ENCODE results near the gene MBD1. TPM values are rescaled to one million over a fixed set of nuclear protein-coding genes. Genes with fewer than 3 reads are reported as not detected.
"Not testable (repeated sequence)": the region's sequence is repeated elsewhere in the genome, so short reads cannot be mapped to it uniquely, and the experiment has no call there.

Gene MBD1
- total RNA-seq, 2 donors from 2014 or later: 65.4 to 121 TPM

DNA sequence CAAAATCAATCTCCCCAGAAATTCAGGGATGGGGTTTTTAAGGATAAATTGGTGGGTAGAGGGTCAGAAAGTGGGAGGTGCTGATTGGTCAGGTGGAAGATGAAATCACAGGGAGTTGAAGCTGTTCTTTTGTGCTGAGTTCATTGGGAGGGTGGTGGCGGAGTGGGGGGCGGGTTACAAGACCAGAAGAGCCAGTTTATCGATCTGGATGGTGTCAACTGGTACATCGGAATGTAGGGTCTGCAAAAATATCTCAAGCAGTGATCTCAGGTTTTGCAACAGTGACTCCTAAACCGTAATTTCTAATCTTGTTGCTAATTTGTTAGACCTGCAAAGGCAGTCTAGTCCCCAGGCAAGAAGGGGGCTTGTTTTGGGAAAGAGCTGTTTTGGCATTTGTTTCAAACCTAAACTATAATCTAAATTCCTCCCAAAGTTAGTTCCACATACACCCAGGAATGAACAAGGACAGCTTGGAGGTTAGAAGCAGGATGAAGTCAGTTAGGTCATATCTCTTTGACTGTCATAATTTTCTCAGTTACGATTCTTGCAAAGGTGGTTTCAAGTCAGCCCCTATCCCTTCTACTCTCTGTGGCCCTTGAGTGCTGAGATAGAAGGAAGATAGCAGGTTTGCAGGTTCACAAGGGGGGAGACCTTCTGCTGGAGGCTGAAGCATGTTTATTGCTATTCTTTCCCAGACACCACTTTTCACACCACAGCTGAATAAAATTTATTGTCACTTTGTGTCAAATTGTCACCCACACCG lies 18.5 kb upstream of the MBD1 start:
- intact Hi-C loops (cut with DNase I): no loop called here
- no peak for DNase-seq (ENCODE audit: low spot score)

DNA sequence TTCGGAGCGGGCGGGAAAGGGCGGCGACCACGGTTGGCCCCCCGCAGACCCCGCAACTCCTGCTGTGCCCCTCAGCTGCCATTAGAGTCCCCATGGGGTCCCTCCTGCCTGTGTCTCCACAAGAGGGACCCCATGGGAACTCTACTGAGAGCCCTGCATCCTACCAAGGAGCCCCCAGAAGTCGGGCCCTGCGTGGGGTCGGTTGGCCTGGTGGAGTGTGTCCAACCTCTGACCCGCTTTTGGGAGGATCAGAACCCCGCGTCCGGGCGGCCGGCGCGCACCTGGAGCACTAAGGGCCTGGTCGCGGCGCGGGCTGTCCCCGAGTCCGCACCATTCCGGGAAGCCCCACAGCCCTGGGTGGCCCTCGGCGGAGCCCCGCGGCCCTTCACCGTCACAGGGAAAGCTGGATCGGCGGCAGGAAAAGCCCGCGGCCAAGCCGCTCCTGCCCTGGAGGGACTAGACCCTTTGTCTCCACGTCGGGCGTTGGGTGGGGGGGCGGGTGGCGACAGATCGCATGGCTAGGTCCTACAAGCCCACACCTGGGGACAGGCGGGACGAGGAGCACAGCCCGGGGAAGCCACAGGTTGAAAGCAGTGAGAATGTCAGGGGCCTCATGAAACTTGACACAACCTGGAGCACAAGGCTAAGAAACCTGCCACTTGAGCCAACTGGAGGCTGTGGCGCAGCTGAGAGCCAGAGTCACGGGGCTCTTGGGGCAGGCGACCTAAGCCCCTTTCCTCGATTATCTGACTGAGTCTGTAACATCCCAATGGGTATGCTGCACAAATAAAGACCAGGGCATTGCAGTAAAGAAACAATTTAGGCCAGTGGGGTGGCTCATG lies 17.3 kb upstream of the MBD1 start:
- H3K36me3 ChIP-seq: no peaks in the 10 kb centered on the region
- TF ChIP-seq, protein P1, sequence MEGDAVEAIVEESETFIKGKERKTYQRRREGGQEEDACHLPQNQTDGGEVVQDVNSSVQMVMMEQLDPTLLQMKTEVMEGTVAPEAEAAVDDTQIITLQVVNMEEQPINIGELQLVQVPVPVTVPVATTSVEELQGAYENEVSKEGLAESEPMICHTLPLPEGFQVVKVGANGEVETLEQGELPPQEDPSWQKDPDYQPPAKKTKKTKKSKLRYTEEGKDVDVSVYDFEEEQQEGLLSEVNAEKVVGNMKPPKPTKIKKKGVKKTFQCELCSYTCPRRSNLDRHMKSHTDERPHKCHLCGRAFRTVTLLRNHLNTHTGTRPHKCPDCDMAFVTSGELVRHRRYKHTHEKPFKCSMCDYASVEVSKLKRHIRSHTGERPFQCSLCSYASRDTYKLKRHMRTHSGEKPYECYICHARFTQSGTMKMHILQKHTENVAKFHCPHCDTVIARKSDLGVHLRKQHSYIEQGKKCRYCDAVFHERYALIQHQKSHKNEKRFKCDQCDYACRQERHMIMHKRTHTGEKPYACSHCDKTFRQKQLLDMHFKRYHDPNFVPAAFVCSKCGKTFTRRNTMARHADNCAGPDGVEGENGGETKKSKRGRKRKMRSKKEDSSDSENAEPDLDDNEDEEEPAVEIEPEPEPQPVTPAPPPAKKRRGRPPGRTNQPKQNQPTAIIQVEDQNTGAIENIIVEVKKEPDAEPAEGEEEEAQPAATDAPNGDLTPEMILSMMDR (IDR thresholded peaks at IDR 0.05): no peak
- no peak for TF ChIP-seq POLR2AphosphoS5 (IDR thresholded peaks at IDR 0.05)
- TF ChIP-seq POLR2A (IDR thresholded peaks at IDR 0.05): no peak
- H3K9me3 ChIP-seq: no peaks in the 10 kb centered on the region
- no peak overlapping the region for H3K27ac ChIP-seq
- no peaks in the 10 kb centered on the region for H3K27me3 ChIP-seq (replicated peaks; ENCODE audit: insufficient read depth)
- no peak for DNase-seq (ENCODE audit: low spot score)
- H3K4me1 ChIP-seq (replicated peaks): no peaks in the 10 kb centered on the region
- peak overlapping the region; percentile 31 to 35 for H3K4me3 ChIP-seq
- intact Hi-C loops (cut with DNase I): no loop called here
- 31% methylated on average over 34 of the region's 49 CpGs for WGBS

More for the DNA sequence above, 18.5 kb upstream of the MBD1 start:
- H3K9me3 ChIP-seq: no peaks in the 10 kb centered on the region
- WGBS: 47% methylated on average over 7 of the region's 7 CpGs
- TF ChIP-seq, protein P1 (IDR thresholded peaks at IDR 0.05): no peak
- no peak for TF ChIP-seq POLR2A (IDR thresholded peaks at IDR 0.05)
- no peak for TF ChIP-seq POLR2AphosphoS5 (IDR thresholded peaks at IDR 0.05)
- H3K36me3 ChIP-seq: no peaks in the 10 kb centered on the region
- no peak overlapping the region for H3K27ac ChIP-seq
- H3K4me1 ChIP-seq (replicated peaks): no peaks in the 10 kb centered on the region
- no peaks in the 10 kb centered on the region for H3K27me3 ChIP-seq (replicated peaks; ENCODE audit: insufficient read depth)
- H3K4me3 ChIP-seq: no peak overlapping the region

DNA sequence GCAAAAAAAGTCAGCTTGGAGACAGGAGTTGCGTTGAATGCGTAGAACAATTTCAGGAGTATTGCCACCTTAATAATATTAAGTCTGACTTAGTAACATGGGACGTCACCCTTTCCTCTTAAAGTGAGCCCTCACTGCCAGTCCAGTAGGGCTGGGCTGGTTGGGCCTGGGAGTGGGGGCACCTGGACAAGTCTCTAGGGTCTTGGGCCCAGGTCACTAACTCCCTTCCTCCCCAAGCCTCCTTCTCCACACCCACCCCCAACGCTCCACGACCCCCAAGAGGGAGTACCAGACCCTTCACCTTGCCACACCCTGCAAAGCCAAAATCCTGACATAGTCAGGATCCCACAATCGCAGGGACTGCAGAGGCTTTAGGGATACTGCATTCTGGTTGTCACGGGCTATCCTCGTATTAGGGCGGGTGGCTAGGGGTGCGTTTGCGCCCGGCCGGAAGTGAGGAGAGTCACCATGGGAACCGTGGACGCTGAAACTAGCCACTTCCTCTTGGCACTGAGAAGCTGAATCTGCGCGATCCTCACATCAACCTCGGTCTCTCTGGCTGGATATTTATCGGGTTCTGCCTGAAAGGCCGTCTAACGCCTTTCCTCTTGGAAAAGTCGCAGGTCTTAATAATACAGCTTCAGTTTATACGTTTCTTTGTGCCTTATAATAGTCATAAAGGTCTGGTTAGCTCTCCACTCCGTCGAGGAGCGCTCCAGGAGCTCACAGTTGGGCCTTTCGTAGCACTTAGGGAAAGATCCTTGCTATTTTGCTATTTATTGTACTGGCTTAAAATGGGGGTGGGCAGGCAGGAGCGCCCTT lies 16.5 kb upstream of the MBD1 start:
- H3K4me3 ChIP-seq: peak overlapping the region; percentile 31 to 35
- H3K4me1 ChIP-seq (replicated peaks): no peaks in the 10 kb centered on the region
- no peak for DNase-seq (ENCODE audit: low spot score)
- no peaks in the 10 kb centered on the region for H3K9me3 ChIP-seq
- TF ChIP-seq POLR2A (IDR thresholded peaks at IDR 0.05): no peak
- TF ChIP-seq POLR2AphosphoS5 (IDR thresholded peaks at IDR 0.05): peak; percentile 40
- 11% methylated on average over 28 of the region's 28 CpGs for WGBS
- H3K27me3 ChIP-seq (replicated peaks; ENCODE audit: insufficient read depth): no peaks in the 10 kb centered on the region
- no peak overlapping the region for H3K27ac ChIP-seq
- intact Hi-C loops (cut with DNase I): no loop called here
- H3K36me3 ChIP-seq: no peaks in the 10 kb centered on the region

DNA sequence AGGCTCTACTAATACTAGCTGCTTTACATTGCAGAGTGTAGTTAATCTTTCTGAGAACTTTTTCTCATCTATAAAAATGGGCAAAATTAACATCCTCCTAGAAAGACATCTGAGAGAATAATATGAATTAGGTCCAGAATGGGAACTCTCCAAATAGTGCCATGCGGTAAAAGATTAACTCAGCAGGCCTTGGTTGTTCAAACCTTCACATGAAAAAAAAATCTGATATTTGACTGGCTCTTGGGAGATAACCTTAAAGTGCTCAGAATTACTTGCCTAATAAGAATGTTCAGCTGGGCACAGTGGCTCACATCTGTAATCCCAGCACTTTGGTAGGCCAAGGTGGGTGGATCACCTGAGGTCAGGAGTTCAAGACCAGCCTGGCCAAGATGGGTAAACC lies 11.7 kb upstream of the MBD1 start:
- no peaks in the 10 kb centered on the region for H3K9me3 ChIP-seq
- no peak overlapping the region for H3K27ac ChIP-seq
- DNase-seq (ENCODE audit: low spot score): no peak
- 87% methylated on average over 1 of the region's 1 CpG for WGBS
- H3K4me1 ChIP-seq (replicated peaks): no peaks in the 10 kb centered on the region
- TF ChIP-seq POLR2AphosphoS5 (IDR thresholded peaks at IDR 0.05) (no peak), POLR2A (IDR thresholded peaks at IDR 0.05) (no peak)
- TF ChIP-seq, protein P1 (IDR thresholded peaks at IDR 0.05): no peak
- no peaks in the 10 kb centered on the region for H3K36me3 ChIP-seq
- intact Hi-C loops (cut with DNase I): no loop called here
- no peaks in the 10 kb centered on the region for H3K27me3 ChIP-seq (replicated peaks; ENCODE audit: insufficient read depth)
- H3K4me3 ChIP-seq: no peak overlapping the region

DNA sequence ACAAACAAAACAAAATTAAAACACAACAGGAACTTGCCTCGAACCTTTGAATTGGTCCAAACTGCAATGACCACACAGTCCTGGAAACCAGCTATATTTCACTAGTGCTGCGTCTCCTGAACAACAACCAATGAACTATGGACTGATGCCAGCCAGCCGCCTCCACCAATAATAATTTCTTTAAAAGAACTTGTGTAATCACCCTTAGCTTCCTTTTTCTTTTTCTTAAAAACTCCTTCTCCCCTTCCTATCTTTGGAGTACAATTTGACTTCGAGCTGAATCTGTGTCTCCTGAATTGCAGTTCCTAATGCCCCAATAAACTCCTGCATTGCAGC lies 7.8 kb upstream of the MBD1 start:
- Histone ChIP-seq H3K4me1 (replicated peaks) (no peaks in the 10 kb centered on the region), H3K36me3 (no peaks in the 10 kb centered on the region), H3K27ac (no peak overlapping the region), H3K27me3 (replicated peaks; ENCODE audit: insufficient read depth) (no peaks in the 10 kb centered on the region), H3K9me3 (no peaks in the 10 kb centered on the region), H3K4me3 (no peak overlapping the region)
- intact Hi-C loops (cut with DNase I): loop anchor here (10.0 kb wide), 5 partner anchors 276 to 794 kb away; partner anchors contain the start of genes ACAA2, MAPK4, ME2 and RPL17
- TF ChIP-seq POLR2A (IDR thresholded peaks at IDR 0.05): no peak
- TF ChIP-seq, protein P1 (IDR thresholded peaks at IDR 0.05): no peak
- TF ChIP-seq POLR2AphosphoS5 (IDR thresholded peaks at IDR 0.05): no peak
- 88% methylated on average over 4 of the region's 4 CpGs for WGBS
- DNase-seq (ENCODE audit: low spot score): no peak

DNA sequence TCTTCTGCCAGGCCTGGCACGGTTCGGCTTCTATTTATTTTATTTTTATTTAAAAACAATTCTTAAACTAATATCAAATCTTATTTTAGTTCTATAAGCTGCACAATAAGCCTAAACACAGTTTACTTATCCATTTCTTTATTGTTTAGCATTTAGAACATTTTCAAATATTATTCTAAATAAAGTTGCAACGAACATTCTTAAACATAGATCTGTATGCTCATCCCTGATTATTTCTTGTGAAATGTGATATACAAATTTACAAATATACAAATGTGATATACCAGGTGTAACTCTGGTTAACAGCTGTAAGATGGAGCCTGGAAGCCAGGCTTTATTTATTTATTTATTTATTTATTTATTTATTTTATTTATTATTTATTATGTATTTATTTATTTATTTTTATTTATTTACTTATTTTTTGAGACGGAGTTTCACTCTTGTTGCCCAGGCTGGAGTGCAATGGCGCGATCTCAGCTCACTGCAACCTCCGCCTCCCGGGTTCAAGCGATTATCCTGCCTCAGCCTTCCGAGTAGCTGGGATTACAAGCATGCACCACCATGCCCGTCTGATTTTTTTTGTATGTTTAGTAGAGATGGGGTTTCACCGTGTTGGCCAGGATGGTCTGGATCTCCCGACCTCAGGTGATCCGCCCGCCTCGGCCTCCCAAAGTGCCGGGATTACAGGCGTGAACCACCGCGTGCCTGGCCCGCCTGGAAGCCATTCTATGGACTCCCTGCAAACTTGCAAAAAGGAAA lies 7.2 kb upstream of the MBD1 start:
- Histone ChIP-seq H3K27ac (peak overlapping the region; percentile 81 to 89), H3K4me3 (peak overlapping the region; percentile 66 to 81)
- not testable (repeated sequence) for DNase-seq (ENCODE audit: low spot score); H3K36me3 ChIP-seq; H3K9me3 ChIP-seq; H3K4me1 ChIP-seq (replicated peaks); H3K27me3 ChIP-seq (replicated peaks; ENCODE audit: insufficient read depth)
- intact Hi-C loops (cut with DNase I): loop anchor here (10.0 kb wide), 5 partner anchors 276 to 794 kb away; partner anchors contain the start of genes ACAA2, MAPK4, ME2 and RPL17
- 76% methylated on average over 21 of the region's 21 CpGs for WGBS
